GM10266 (cell line): ENCODE results near the gene GAS2L3.

Experiments used
- DNase-seq: peaks from one replicate; pipeline ENCODE4 v3.0.0; 2012; ENCODE audit errors: extremely low spot score
- TF ChIP-seq, protein P1 (sequence below): IDR thresholded peaks from 2 replicates; pipeline ENCODE4 v1.5.1; 2012; ENCODE audit warnings: mild to moderate bottlenecking, low read depth; ENCODE audit not compliant: control insufficient read depth, insufficient read depth; ENCODE audit errors: missing control alignments

Gene GAS2L3

DNA sequence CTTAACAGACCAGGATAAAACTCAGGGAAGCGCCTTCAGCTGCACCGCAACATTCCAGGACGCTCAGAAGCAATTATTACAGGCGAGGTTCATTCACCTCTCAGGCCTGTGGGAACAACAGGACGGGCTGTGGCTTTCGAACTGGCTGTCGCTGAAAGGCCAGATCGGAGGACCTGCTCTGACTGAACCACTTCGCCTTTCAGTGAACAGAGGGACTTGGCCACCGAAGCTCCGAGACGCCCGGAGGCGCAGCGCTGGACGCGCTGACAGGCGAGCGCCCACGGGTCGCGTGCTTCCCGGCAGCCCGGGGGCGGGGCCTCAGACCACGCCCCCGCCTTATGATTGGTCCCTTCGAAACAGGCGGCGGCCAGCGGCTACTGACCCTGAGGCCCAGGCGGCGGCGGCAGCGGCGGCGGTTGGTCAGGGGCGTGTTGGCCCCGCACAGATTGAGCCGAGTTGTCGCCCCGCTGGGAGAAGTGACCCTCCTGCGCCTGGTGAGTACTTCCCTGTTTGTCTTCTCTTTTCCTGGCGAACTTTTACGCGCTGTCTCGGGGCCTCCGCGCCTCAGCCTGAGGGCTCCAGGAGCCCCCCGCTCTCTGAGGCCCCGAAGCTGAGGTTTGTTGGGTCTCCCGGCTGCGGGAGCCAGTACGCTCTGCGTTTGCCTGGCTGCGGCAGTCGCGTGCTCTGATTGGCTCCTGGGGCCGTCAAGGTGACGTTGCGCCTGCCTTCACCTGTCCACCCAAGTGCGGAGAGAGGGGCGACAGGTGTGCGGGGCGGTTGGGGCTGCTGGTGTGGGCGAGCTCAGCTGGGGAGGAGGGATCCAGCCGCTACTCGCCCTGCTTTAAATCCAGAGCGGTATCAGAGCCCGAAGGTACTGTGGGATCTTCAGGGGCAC lies at the start of gene GAS2L3:
Gene GAS2L3, plus strand, starts transcription at position 393 of the 895 bp plus-strand sequence. CDS start 21,221 bp downstream, outside the sequence.
- TF ChIP-seq, protein P1, sequence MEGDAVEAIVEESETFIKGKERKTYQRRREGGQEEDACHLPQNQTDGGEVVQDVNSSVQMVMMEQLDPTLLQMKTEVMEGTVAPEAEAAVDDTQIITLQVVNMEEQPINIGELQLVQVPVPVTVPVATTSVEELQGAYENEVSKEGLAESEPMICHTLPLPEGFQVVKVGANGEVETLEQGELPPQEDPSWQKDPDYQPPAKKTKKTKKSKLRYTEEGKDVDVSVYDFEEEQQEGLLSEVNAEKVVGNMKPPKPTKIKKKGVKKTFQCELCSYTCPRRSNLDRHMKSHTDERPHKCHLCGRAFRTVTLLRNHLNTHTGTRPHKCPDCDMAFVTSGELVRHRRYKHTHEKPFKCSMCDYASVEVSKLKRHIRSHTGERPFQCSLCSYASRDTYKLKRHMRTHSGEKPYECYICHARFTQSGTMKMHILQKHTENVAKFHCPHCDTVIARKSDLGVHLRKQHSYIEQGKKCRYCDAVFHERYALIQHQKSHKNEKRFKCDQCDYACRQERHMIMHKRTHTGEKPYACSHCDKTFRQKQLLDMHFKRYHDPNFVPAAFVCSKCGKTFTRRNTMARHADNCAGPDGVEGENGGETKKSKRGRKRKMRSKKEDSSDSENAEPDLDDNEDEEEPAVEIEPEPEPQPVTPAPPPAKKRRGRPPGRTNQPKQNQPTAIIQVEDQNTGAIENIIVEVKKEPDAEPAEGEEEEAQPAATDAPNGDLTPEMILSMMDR: no peak
- DNase-seq: peak; percentile 87

DNA sequence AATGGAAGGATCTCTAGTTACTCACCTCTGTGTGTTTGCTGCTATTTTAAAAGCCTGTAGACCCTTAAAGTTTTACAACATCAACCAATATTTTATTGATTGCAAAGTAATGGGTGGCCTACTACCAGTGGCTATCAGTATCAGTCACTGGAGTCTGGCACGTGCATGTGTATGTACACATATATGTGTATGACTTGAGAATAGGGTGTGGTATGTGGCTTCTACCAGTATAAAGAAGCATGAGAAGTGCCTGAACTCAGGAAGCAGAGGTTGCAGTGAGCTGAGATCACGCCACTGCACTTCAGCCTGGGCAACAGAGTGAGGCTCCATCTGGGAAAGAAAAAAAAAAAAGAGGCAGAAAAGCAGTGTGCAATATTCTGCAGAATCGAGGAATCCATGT lies 45.5 kb upstream of the GAS2L3 start:
- no peak for DNase-seq
- TF ChIP-seq, protein P1: no peak

DNA sequence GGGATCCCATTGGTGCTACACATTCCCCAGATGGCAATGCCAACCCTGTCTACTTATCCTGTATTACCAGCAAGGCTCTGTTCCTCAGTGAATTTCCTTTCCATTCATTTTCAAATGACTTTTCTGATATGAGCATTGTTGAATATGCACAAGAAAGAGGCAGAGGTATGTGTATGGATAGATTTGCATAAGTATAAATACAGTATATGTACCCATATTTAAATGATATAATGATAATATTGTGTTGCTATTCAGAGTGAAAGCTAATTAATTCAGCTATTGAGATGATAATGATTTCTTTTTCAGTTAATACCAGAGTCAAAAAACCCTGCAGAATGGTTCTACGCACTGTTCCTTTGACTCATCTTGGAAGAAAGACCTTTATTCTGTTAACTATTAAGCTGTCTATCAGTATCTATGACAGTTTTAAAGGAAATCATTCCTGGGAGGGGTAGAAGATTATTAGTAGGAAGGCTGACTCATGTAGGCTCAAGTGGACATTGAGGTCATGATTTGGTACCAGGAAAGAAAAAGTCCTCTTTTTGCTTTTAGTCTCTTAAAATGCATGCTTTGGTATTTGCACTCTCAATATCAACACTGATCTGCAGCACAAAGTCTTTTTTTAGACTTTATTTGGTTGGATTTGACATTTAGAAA lies 44.9 kb upstream of the GAS2L3 start:
- DNase-seq: no peak
- TF ChIP-seq, protein P1: no peak

DNA sequence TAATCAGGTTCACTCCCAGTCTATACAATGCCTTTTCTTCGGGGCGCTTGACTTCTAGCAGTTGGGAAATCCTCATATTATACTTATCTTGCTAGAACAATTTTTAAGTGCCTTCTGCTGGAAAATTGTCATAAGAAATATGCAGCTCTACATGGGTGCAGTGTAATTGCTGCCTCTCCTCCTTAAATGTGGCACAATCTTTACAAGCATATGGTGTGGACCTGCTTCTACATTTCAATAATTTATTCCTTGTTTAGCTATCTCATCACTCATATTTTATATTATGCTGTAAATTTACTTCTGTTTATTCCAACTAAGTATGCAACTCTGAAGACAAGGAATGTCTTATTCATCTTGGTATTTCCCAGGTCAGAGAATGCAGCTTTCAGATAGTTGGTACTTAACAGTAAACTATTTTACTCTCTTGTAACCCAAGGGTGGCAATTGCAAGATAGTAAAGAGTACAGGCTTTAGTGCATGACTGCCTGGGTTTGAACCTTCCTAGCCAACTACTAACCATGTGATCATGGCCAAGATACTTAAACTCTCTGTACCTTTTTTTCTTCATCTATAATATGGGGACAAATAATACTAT lies 43.6 kb upstream of the GAS2L3 start:
- TF ChIP-seq, protein P1: no peak
- DNase-seq: no peak

DNA sequence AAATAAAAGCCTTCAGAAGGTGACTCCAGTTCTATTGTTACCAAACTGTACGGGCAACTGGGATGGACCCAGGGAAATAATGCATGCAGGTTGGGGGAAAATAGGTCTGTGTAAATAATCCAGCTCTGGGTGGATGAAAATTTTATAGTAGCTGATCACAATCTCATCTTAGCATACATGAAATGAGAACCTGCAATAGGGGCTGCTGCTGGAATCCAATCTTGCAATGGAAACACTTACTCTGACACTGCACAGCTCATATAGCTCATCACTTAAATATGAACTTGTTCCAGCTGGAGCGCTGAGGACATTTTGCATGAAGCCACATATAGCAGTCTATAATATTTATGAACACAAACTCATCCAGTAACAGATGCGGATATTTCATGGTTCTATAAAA lies 40.1 kb upstream of the GAS2L3 start:
- DNase-seq: no peak
- TF ChIP-seq, protein P1: no peak

DNA sequence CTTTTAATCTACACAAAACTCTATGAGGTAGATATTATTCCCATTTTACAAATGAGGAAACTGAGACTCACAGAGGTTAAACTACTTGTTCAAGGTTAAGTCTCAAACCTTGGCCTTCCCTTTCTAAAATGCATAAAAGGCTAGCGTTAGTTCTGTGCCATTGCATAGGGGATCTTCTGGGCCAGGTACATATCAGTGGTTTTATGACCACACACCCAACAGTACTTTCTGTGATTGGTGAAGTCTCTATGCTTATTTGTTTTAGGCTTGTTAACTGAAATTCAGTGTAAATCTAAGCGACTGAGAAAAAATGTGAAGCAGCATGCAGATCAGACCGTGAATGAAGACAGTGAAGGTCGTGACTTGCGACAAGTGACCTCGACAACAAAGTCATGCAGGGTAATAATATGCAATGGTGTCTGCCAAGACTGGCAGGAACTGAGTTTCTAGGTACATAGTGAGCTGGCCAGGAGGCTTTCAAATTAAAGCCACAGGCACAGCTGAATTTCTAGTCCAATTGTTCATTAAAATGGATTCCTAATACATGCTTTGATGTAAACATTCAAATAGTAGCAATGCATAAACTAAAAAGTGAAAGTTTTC lies 38.8 kb upstream of the GAS2L3 start:
- TF ChIP-seq, protein P1: no peak
- DNase-seq: no peak
